ENCODE results near the gene BPI.

BPI gene

GRCh38 chr20:38290829-38291814, 12.8 kb upstream of the BPI start:
- Mint-ChIP-seq H3K9me3 (ENCODE audit: low read depth) (no peaks in the 10 kb centered on the region), H3K36me3 (no peaks in the 10 kb centered on the region), H3K4me3 (no peak overlapping the region), H3K27ac (no peak overlapping the region), H3K27me3 (peaks cover 16% of the 10 kb centered on the region), H3K4me1 (ENCODE audit: low read depth) (peaks cover 1% of the 10 kb centered on the region)

- H3K27me3 Mint-ChIP-seq: peaks cover 13% of the 10 kb centered on the region
- no peaks in the 10 kb centered on the region for H3K9me3 Mint-ChIP-seq (ENCODE audit: low read depth)
- no peak overlapping the region for H3K27ac Mint-ChIP-seq
- peaks cover 1% of the 10 kb centered on the region for H3K4me1 Mint-ChIP-seq (ENCODE audit: low read depth)
- H3K4me3 Mint-ChIP-seq: no peak overlapping the region
- H3K36me3 Mint-ChIP-seq: no peaks in the 10 kb centered on the region
Measured at GRCh38 chr20:38291966-38292365, 12.0 kb upstream of the BPI start.

- no peak overlapping the region for H3K27ac Mint-ChIP-seq
- H3K4me1 Mint-ChIP-seq (ENCODE audit: low read depth): no peaks in the 10 kb centered on the region
- no peak overlapping the region for H3K4me3 Mint-ChIP-seq
- H3K36me3 Mint-ChIP-seq: no peaks in the 10 kb centered on the region
- H3K9me3 Mint-ChIP-seq (ENCODE audit: low read depth): no peaks in the 10 kb centered on the region
- H3K27me3 Mint-ChIP-seq: peaks cover 13% of the 10 kb centered on the region
Measured at GRCh38 chr20:38293491-38294065, 10.4 kb upstream of the BPI start.

GRCh38 chr20:38294076-38294591, 9.8 kb upstream of the BPI start:
- H3K36me3 Mint-ChIP-seq: no peaks in the 10 kb centered on the region
- no peaks in the 10 kb centered on the region for H3K9me3 Mint-ChIP-seq (ENCODE audit: low read depth)
- no peak overlapping the region for H3K27ac Mint-ChIP-seq
- no peaks in the 10 kb centered on the region for H3K4me1 Mint-ChIP-seq (ENCODE audit: low read depth)
- no peak overlapping the region for H3K4me3 Mint-ChIP-seq
- H3K27me3 Mint-ChIP-seq: peaks cover 13% of the 10 kb centered on the region

DNA sequence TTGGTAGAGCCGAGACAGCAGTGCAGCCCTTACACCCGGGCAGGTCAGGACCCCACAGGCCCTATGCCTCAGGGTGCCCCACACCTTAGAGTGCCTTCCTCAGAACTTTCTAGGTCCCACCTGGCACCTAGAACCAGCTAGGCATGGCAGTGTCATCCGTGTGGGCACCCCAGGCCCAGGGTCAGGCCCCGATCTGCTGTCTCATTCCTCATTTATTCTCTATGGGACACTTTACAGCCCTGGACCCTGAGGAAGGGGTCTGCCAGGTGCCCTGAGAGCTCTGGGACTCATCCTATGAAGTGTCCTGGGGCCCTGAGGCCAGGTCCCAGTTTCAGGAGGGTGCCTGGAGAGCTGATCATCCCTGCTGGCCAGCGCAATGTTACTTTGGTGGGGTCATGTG, 8.1 kb upstream of the BPI start:
- Mint-ChIP-seq H3K4me3 (no peak overlapping the region), H3K4me1 (ENCODE audit: low read depth) (no peaks in the 10 kb centered on the region), H3K9me3 (ENCODE audit: low read depth) (no peaks in the 10 kb centered on the region), H3K27me3 (peaks cover 10% of the 10 kb centered on the region), H3K27ac (no peak overlapping the region), H3K36me3 (no peaks in the 10 kb centered on the region)

- H3K9me3 Mint-ChIP-seq (ENCODE audit: low read depth): no peaks in the 10 kb centered on the region
- H3K27me3 Mint-ChIP-seq: peaks cover 12% of the 10 kb centered on the region
- H3K4me3 Mint-ChIP-seq: no peak overlapping the region
- no peak overlapping the region for H3K27ac Mint-ChIP-seq
- no peaks in the 10 kb centered on the region for H3K4me1 Mint-ChIP-seq (ENCODE audit: low read depth)
- H3K36me3 Mint-ChIP-seq: no peaks in the 10 kb centered on the region
Measured at GRCh38 chr20:38296433-38296832, 7.5 kb upstream of the BPI start.

DNA sequence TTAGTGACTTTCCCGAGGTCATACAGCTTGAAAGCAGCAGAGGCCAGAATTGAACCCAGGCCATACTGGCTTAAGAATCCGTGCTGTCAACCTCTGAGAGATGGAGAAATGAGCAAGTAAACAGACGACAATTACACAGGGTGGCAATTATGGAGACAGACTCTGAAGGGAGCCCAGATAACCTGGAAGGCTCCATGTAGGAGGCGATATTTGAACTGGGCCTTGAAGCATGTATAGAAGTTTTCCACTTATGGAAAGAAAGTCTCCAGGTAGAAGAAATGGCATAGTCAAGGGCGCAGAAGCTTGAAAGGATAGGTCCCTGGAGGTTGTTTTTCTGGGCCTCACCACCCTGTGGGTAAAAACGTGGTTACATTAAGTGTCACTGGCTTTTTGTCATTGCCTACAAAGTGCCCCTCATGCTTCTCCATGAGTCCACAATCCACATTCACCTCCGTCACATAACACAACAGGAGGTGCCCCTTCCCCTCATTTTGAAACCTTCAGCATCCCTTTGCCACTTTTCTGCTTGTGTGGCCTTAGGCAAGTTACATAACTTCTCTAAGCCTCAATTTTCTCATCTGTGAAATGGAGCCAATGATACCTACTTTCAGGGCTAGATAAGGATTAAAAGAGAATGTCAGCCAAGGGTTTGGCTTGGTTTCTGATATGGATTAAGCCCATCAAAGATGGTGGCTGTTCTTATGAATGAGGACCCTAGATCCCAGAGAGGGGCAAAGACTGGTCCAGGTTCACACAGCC, 5.9 kb upstream of the BPI start:
- Mint-ChIP-seq H3K4me1 (ENCODE audit: low read depth) (peaks cover 3% of the 10 kb centered on the region), H3K9me3 (ENCODE audit: low read depth) (no peaks in the 10 kb centered on the region), H3K27me3 (peaks cover 17% of the 10 kb centered on the region), H3K27ac (no peak overlapping the region), H3K36me3 (no peaks in the 10 kb centered on the region), H3K4me3 (no peak overlapping the region)

DNA sequence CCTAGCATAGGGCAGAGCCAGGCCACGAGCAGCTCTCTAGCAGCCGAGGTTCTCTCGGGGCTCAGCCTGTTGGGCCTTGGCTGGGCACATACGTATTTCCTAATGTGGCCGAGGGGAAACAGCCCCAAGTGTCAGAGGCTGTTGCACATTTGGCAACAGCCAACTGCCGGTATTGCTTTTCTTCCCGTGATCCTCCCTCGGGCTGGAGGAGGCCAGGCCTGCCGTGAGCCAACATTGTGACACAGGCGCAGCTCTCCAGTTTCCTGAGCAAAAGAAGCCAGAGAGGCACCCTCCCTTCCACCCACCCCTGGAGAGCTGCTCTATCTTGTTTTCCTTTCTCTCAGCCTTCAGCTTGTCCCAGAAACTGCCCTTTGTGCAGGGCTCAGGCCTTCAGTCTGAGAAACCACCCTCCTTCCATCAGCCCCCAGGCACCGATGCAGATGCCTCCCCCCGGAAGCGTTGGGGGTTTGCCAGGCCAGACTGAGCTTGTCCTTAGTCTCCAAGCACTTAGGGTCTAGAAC, 5.1 kb upstream of the BPI start:
- H3K4me1 Mint-ChIP-seq (ENCODE audit: low read depth): peaks cover 10% of the 10 kb centered on the region
- H3K9me3 Mint-ChIP-seq (ENCODE audit: low read depth): no peaks in the 10 kb centered on the region
- no peaks in the 10 kb centered on the region for H3K36me3 Mint-ChIP-seq
- no peak overlapping the region for H3K4me3 Mint-ChIP-seq
- H3K27me3 Mint-ChIP-seq: peaks cover 23% of the 10 kb centered on the region
- H3K27ac Mint-ChIP-seq: no peak overlapping the region

DNA sequence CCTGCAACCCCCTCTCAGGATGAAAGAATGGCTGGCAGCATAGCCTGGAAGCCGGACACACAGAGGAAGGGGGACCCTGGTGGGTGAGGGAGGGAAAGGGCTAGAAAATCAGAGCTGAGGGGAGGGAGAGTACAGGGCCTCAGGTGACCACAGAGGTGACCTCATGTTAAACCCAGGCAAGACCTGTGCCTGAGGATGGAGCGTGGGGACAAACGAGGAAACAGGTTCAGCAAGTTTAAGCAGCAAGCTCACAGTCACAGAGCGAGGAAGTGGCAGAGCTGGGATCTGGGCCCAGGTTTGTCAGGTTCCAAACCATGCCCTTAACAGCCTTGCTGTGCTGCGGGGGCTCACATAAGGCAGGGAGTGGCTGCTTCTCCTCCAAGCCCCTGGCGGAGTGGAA, 4.0 kb upstream of the BPI start:
- H3K36me3 Mint-ChIP-seq: no peaks in the 10 kb centered on the region
- no peak overlapping the region for H3K4me3 Mint-ChIP-seq
- H3K4me1 Mint-ChIP-seq (ENCODE audit: low read depth): peaks cover 15% of the 10 kb centered on the region
- no peak overlapping the region for H3K27ac Mint-ChIP-seq
- peaks cover 25% of the 10 kb centered on the region for H3K27me3 Mint-ChIP-seq
- H3K9me3 Mint-ChIP-seq (ENCODE audit: low read depth): no peaks in the 10 kb centered on the region

- H3K4me3 Mint-ChIP-seq: no peak overlapping the region
- peaks cover 15% of the 10 kb centered on the region for H3K4me1 Mint-ChIP-seq (ENCODE audit: low read depth)
- H3K27ac Mint-ChIP-seq: no peak overlapping the region
- H3K27me3 Mint-ChIP-seq: peaks cover 22% of the 10 kb centered on the region
- no peaks in the 10 kb centered on the region for H3K9me3 Mint-ChIP-seq (ENCODE audit: low read depth)
- no peaks in the 10 kb centered on the region for H3K36me3 Mint-ChIP-seq
Measured at GRCh38 chr20:38300438-38300837, 3.5 kb upstream of the BPI start.

DNA sequence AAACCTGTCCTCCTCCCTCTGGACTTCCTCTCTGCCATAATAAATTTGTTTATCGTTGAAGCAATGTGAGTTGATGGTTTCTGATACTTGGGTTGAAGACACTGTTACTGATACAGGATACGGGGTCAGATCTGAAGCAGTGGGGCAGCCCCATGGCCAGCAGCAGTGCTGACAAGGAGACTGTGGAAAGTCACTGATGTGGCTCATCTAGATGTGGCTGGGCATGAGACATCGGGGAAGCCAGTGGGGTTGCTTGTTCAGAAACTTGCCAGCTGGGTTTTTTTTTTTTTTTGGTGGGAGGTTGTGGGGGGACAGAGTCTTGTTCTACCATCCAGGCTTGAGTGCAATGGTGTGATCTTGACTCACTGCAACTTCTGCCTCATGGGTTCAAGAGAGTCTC, 2.6 kb upstream of the BPI start:
- Mint-ChIP-seq H3K27me3 (peaks cover 23% of the 10 kb centered on the region), H3K36me3 (no peaks in the 10 kb centered on the region), H3K4me3 (no peak overlapping the region), H3K4me1 (ENCODE audit: low read depth) (peaks cover 15% of the 10 kb centered on the region), H3K27ac (no peak overlapping the region), H3K9me3 (ENCODE audit: low read depth) (no peaks in the 10 kb centered on the region)

DNA sequence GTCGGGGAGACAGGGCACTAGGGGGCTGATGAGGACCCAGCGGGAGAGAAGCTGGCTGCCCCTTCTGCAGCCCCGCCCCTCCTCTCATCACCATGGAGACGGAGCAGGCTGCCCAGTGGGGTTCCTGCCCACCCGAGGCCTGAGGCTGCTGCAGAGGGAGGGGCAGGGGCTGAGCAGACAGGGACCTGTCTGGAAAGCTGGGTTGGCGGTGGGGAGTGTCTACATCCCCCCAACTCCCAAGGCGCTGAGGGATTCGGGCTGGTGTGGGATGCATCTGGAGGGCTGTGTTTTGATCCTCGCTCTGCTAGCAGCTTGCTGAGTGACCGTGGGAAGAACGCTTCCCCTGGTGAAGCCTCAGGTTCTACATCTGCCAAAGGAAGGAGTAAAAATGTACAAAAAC, 1.2 kb upstream of the BPI start:
- Mint-ChIP-seq H3K27me3 (peaks cover 26% of the 10 kb centered on the region), H3K4me3 (no peak overlapping the region), H3K4me1 (ENCODE audit: low read depth) (peaks cover 15% of the 10 kb centered on the region), H3K36me3 (no peaks in the 10 kb centered on the region), H3K27ac (no peak overlapping the region), H3K9me3 (ENCODE audit: low read depth) (no peaks in the 10 kb centered on the region)

- no peak overlapping the region for H3K27ac Mint-ChIP-seq
- no peaks in the 10 kb centered on the region for H3K36me3 Mint-ChIP-seq
- H3K4me1 Mint-ChIP-seq (ENCODE audit: low read depth): peaks cover 15% of the 10 kb centered on the region
- H3K27me3 Mint-ChIP-seq: peaks cover 26% of the 10 kb centered on the region
- no peaks in the 10 kb centered on the region for H3K9me3 Mint-ChIP-seq (ENCODE audit: low read depth)
- H3K4me3 Mint-ChIP-seq: no peak overlapping the region
Measured at GRCh38 chr20:38304845-38305447, 990 bp downstream of the BPI start.

- no peaks in the 10 kb centered on the region for H3K36me3 Mint-ChIP-seq
- no peak overlapping the region for H3K4me3 Mint-ChIP-seq
- H3K9me3 Mint-ChIP-seq (ENCODE audit: low read depth): no peaks in the 10 kb centered on the region
- peaks cover 15% of the 10 kb centered on the region for H3K4me1 Mint-ChIP-seq (ENCODE audit: low read depth)
- H3K27me3 Mint-ChIP-seq: peaks cover 27% of the 10 kb centered on the region
- H3K27ac Mint-ChIP-seq: no peak overlapping the region
Measured at GRCh38 chr20:38305541-38305940, 1.6 kb downstream of the BPI start.

All from activated naive CD8-positive, alpha-beta T cell (primary cell).